ENCODE results near the gene CBX2.
A peak's percentile ranks its signal among the peaks of the same experiment; 100 is the strongest.

CBX2 gene

GRCh38 chr17:79799538-79800324 is 21.8 kb downstream of the CBX2 start:
- no peak for DNase-seq (ENCODE audit: low read depth)

DNA sequence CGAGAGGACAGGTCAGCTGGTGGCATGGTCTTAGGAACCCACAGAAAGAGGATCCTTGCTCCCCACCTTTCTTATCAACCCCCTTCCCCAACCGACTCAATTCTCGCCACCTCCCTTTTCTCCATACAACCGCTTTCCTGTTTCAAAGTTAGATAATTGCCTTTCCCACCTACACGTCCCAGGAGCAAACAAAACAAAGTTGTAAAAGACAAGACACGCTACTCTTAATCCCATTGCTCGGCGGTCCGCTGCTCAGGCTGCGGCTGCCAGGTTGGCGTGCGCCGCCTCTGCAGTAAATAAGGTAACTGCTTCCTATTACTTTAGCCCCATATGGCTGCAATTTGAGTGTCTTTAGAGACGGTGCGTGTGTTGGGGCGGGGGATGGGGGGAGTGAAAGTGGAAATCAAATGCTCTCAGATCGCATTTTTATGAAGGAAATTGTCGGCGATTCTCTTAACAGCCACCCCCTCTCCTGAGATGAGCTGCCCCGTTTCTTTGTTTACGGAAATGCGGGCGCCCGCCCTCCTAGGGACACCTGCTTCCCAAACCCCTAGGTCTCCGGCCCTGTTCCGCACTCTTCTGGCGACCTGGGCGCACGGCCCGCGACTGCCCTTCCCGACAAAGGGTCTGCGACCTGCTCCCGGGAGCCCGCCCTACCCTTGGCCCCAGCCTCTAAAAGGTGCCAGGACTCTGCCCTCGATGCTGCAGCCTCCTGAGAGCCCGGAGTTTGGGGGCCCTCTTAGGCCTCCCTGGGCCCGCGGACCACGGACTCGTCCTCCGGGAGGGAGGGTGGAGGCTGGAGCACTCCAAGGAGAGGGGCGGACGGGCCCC is 22.6 kb downstream of the CBX2 start:
- DNase-seq (ENCODE audit: low read depth): no peak

DNA sequence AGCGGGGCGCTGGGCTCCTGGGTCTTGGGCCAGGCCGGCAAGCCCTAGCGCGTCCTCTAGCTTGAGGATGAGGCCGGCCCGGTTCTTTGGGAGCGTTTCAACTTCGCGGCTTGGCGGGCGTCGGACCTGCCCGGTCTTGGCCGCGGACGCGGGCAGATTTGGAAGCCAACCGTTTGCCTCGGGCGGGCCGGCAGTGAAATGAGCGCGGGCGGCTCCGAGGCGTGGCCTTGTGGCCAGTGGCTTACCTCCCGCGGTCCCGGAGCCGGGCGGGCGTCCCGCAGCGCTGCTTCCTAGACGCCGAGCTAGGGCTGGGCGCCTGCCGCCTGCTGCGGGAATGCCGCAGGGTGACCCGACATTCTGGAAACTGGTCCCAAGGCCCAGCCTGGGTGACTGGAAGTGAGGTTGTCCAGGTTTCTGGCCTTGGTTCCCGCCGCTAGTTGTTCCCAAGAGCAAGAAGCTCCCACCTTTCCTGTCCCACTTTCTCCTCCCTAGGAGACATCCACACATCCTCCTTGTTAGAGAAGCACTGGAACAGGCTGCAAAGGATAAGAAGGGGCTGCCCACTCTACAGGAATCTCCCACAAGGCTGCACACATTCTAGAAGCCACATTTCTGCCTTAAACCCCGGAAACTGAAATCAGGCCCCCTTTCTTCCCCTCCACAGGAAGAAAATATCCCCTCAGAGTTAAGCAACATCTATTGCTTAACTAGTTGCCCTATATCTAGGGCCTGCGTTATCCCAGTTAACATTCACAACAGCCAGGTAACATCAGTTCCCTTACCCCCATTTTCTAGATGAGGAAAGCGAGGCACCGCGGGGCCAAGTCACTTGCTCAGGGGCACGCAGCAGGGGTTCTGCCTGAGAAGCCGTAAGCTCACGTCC is 23.4 kb downstream of the CBX2 start:
- no peak for DNase-seq (ENCODE audit: low read depth)

- no peak for DNase-seq (ENCODE audit: low read depth)
These were observed 24.2 kb downstream of the CBX2 start for GRCh38 chr17:79802039-79802735.

- no peak for DNase-seq (ENCODE audit: low read depth)
These were observed 24.9 kb downstream of the CBX2 start for GRCh38 chr17:79802736-79803420.

DNA sequence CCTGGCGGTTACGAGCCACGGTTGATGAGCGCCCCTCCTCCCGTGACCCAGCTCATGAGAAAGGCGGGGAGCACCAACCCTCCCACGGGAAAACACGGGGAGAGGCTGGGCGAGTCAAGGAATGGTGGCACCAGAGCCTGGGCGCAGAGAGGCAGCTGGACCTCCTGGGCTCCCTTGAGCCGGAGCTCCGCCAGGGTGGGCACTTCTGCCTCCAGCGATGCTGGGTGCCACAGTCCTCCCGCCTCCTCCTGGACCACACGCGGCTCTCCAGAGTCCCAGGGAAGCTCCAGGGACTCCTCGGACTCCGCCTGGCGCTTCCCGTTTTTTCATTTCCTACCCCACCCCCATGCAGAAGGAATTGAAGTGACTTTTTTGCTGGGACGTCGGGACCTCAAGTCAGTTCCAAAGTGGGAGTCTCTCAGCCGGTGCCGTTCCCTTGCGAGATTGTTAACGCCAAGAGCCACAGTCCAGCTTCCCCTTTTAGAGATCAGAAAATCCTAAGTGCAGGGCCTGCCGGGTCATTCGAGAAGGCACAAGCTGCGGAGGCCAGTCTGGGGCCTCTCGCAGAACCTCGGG is 25.6 kb downstream of the CBX2 start:
- no peak for DNase-seq (ENCODE audit: low read depth)

GRCh38 chr17:79803997-79804855 is 26.3 kb downstream of the CBX2 start:
- DNase-seq (ENCODE audit: low read depth): peak; percentile 48

DNA sequence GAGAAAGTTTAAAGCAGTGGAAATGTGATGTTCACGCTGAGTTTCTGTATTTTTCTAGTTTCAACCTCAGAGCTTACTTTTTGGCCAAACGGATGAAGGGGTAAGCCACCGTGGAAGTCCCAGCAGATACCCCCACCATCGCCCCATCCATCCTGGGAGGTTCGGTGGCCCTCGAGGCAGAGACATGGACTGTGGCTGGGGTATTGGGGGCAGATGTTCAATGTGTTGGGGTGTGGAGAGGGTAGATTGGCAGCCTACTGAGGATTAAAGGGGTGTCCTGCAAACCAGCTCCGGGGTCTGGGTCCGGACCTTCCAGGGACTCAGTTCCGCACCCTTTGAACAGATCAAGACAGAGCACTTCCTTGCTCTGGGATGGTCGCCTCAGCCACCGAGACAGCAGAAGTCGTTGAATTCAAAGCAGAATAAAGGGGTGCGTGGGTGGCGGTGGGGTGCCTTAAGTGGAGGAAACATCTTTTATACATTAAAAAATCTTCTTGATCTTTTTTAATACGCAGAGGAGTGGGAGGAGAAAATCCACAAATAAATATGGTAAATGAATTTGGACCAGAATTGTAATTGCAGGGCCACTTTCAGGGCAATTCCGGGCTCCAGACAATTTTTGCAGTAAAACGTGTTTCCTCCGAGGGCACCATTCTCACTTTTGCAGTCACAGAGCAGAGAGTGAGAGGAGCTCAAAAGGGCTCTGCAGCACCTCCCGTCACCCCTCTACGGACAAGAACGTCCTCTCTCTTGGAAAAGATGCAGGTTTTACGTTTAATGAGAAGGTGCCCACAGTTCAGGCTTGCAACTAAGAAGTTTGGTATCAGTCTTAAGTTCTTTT is 27.1 kb downstream of the CBX2 start:
- no peak for DNase-seq (ENCODE audit: low read depth)

- DNase-seq (ENCODE audit: low read depth): no peak
These were observed 28.5 kb downstream of the CBX2 start for GRCh38 chr17:79806446-79806760.

GRCh38 chr17:79806863-79807720 is 29.1 kb downstream of the CBX2 start:
- DNase-seq (ENCODE audit: low read depth): no peak

DNA sequence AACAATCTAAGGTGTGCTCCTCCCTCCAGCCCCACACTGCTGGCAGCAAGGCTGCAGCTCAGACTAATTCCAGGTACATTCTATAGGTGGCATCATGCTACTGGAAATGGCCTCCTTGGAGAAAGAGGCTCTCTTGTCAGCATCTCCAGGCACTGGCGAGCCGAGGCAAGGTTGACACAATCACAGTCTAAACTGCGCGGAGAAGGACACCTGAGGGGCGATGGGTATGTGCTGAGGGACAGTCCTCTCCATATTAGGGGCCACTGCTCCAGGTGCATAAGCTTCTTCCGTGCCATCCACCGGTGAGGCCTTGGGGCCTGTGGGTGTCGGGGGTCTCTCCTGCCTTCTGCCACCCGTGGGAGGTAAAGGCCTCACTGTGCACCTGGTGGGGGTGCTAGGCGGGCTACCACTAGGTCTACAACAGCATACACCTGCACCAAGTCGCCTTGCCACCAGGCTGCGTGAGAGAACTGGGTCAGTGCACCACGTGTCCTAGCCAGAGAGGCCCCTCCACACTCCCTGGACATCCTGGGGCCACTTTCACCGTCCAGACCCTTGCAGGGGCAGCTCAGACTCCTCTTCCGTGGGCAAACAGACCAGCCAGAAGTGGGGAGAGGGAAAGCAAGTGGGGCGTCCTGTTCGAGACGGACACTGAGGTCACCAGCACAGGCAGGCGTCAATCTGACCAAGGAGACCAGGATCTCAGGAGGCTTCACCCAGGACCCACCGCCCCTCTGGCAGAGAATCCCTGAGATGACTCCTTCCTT is 31.0 kb downstream of the CBX2 start:
- DNase-seq (ENCODE audit: low read depth): no peak

GRCh38 chr17:79809530-79810129 is 31.7 kb downstream of the CBX2 start:
- DNase-seq (ENCODE audit: low read depth): no peak

GRCh38 chr17:79810130-79811010 is 32.4 kb downstream of the CBX2 start:
- DNase-seq (ENCODE audit: low read depth): peak; percentile 46

DNA sequence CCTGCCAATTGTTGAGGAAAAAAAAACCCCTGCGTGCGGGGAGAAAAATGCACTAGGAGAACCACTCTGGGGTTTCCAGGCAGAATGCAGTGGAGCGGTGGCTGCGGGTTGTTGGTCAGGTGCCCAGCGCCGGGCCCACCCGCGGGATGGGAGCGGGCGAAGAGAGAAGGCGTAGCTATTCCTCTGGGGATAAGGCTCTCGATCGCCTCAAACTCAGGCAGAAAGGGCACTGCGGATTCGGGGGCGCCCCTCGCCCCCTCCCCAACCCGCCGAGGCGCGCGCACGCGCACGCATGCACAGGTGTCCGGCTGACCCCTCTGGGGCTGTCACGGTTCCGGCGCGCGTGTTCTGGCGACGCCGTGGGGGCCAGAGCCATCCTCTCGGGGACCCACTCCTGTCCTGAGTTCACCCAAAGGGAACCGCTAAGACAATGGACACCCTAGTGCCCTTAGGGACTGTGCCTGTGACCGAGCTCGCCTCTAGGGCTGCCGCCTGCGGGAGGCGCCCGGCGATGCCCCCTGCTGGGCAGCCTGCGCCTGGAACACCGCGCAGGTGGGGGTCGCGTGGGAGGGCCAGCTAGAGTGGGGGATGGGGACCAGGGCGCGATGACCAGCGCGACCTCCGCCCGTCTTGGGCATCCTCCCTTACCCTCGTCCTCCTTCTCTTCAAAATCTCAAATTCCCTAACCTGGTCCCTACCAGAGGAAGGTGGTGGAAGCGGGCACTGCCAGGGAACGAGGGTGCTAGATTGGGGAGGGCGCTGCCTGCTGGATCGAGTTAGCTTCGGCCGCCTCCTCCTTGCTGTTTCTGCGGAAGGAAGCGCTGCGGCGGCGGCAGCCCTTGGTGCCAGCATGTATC is 33.3 kb downstream of the CBX2 start:
- DNase-seq (ENCODE audit: low read depth): no peak

GRCh38 chr17:79811868-79812352 is 34.0 kb downstream of the CBX2 start:
- DNase-seq (ENCODE audit: low read depth): no peak
